Activated CD8-positive, alpha-beta memory T cell treated with anti-CD3 and anti-CD28 coated beads for 24 hours (primary cell): ENCODE results near the gene GIT1.

Source experiments
- DNase-seq: peaks from one replicate; pipeline ENCODE4 v3.0.0-alpha.2; 2020

Gene GIT1

GRCh38 chr17:29577385-29578211, 11.8 kb downstream of the GIT1 start:
- DNase-seq, result no peak

GRCh38 chr17:29577001-29577370, 12.5 kb downstream of the GIT1 start:
- no peak for DNase-seq

GRCh38 chr17:29576214-29577000, 13.0 kb downstream of the GIT1 start:
- DNase-seq, result no peak

GRCh38 chr17:29575511-29576213, 13.8 kb downstream of the GIT1 start:
- no peak for DNase-seq

- no peak for DNase-seq
Measured at GRCh38 chr17:29574732-29575510, 14.5 kb downstream of the GIT1 start.

- no peak for DNase-seq
Measured at GRCh38 chr17:29573871-29574731, 15.3 kb downstream of the GIT1 start.

GRCh38 chr17:29573558-29573869, 15.9 kb downstream of the GIT1 start:
- DNase-seq, result no peak

GRCh38 chr17:29572691-29573557, 16.5 kb downstream of the GIT1 start:
- peak; percentile 86 for DNase-seq

- peak; percentile 64 for DNase-seq
Measured at GRCh38 chr17:29571883-29572681, 17.4 kb downstream of the GIT1 start.

GRCh38 chr17:29571486-29571882, 18.0 kb downstream of the GIT1 start:
- DNase-seq, result no peak

GRCh38 chr17:29570521-29570920, 18.9 kb downstream of the GIT1 start:
- peak; percentile 55 for DNase-seq

GRCh38 chr17:29569245-29569950, 20.1 kb downstream of the GIT1 start:
- no peak for DNase-seq

GRCh38 chr17:29568331-29569244, 20.9 kb downstream of the GIT1 start, which contains the start of gene TP53I13:
TSS of gene TP53I13 (plus strand) at chr17:29568701. CDS start at chr17:29568759, 58 bp downstream.
- peak; percentile 93 for DNase-seq

GRCh38 chr17:29567554-29568330, 21.7 kb downstream of the GIT1 start:
- DNase-seq, result peak; percentile 89

- no peak for DNase-seq
Measured at GRCh38 chr17:29567304-29567553, 22.2 kb downstream of the GIT1 start.

- DNase-seq, result peak; percentile 86
Measured at GRCh38 chr17:29566473-29567303, 22.8 kb downstream of the GIT1 start, which contains the start of gene ABHD15. TSS of gene ABHD15 (minus strand) at chr17:29567037. CDS start at chr17:29566966, 71 bp downstream.
